Subcutaneous abdominal adipose tissue (tissue), 5 donors: Measurements from ENCODE around the gene MARCHF10.

Experiments used
- H3K27ac ChIP-seq: one replicate; pipeline ENCODE4 v1.7.0; 2013; ENCODE audit warnings: low read depth, mild to moderate bottlenecking, inconsistent platforms, low read length, moderate library complexity
- H3K27me3 ChIP-seq, 5 donors: one replicate each; pipeline ENCODE4 v1.7.0; 2013; ENCODE audit warnings: low read length in 5 of 5, inconsistent platforms in 1 of 5; ENCODE audit not compliant: control insufficient read depth in 5 of 5, insufficient read depth in 4 of 5
- H3K36me3 ChIP-seq, 5 donors: one replicate each; pipeline ENCODE4 v1.7.0; 2013; ENCODE audit warnings: low read length in 5 of 5; ENCODE audit not compliant: control insufficient read depth in 5 of 5, insufficient read depth in 5 of 5
- H3K4me1 ChIP-seq, 5 donors: one replicate each; pipeline ENCODE4 v1.7.0; 2013; ENCODE audit warnings: low read length in 5 of 5, mild to moderate bottlenecking in 3 of 5, moderate library complexity in 1 of 5; ENCODE audit not compliant: control insufficient read depth in 5 of 5, insufficient read depth in 5 of 5
- H3K4me3 ChIP-seq, 5 donors: one replicate each; pipeline ENCODE4 v1.7.0; 2013; ENCODE audit warnings: low read length in 5 of 5, low read depth in 1 of 5
- H3K9ac ChIP-seq, 5 donors: one replicate each; pipeline ENCODE4 v1.7.0; 2013; ENCODE audit warnings: low read length in 5 of 5, mild to moderate bottlenecking in 4 of 5, moderate library complexity in 3 of 5
- H3K9me3 ChIP-seq, 5 donors: one replicate each; pipeline ENCODE4 v1.7.0; 2013; ENCODE audit warnings: low read length in 5 of 5; ENCODE audit not compliant: control insufficient read depth in 5 of 5
- donor health status: healthy.
- donor health status: healthy.
- donor health status: healthy.
- donor health status: healthy.
- donor health status: healthy.

Gene MARCHF10

DNA sequence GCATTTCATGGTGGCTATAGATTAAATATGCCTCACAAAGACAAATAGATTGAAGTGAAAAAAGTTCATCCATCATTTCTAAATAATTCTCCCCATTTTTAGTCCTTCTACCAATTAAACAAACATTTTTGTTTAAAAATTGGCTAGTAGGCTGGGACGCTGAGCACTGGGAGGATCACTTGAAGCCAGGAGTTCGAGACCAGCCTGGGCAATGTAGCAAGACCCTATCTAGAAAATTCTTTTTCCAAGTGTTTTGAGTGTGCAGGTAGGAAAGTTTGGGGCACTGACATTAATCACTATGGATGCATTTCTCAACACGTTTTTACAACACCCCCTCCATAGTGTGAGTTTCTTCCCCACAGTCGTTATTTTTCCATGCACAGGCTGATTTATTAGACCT, 123.9 kb downstream of the MARCHF10 start:
- Histone ChIP-seq H3K9me3 (peaks cover 0 to 3% (median 0%) of the 10 kb centered on the region in 5 donors), H3K4me1 (no peaks in the 10 kb centered on the region), H3K9ac (no peak overlapping the region), H3K36me3 (peaks cover 0 to 23% (median 5%) of the 10 kb centered on the region in 5 donors), H3K27ac (no peak overlapping the region), H3K4me3 (no peak overlapping the region), H3K27me3 (no peaks in the 10 kb centered on the region)

DNA sequence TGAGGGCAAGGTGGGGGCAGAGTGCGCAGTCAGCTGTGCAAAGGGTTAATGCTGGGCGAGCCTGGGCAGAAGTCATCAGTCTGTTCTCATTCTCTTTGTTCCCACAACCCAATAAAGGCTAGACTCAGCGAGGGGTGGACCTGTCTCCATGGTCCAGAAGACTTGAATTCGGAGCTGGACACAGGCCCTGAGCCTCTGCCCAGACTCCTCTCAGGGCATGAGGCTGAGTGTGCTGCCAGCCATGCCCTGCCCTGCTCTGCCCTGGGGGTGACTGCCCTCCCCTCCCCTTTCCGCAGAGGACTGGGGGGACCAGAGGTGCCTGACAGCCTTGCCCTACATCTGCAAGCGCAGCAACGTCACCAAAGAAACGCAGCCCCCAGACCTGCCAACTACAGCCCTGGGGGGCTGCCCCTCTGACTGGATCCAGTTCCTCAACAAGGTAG, 126.2 kb downstream of the MARCHF10 start:
- Histone ChIP-seq H3K4me1 (peaks cover 0 to 1% (median 0%) of the 10 kb centered on the region in 5 donors), H3K4me3 (no peak overlapping the region), H3K9me3 (peaks cover 0 to 3% (median 0%) of the 10 kb centered on the region in 5 donors), H3K27me3 (peaks cover 0 to 3% (median 0%) of the 10 kb centered on the region in 5 donors), H3K9ac (no peak overlapping the region), H3K36me3 (peaks cover 0 to 23% (median 10%) of the 10 kb centered on the region in 5 donors), H3K27ac (no peak overlapping the region)

DNA sequence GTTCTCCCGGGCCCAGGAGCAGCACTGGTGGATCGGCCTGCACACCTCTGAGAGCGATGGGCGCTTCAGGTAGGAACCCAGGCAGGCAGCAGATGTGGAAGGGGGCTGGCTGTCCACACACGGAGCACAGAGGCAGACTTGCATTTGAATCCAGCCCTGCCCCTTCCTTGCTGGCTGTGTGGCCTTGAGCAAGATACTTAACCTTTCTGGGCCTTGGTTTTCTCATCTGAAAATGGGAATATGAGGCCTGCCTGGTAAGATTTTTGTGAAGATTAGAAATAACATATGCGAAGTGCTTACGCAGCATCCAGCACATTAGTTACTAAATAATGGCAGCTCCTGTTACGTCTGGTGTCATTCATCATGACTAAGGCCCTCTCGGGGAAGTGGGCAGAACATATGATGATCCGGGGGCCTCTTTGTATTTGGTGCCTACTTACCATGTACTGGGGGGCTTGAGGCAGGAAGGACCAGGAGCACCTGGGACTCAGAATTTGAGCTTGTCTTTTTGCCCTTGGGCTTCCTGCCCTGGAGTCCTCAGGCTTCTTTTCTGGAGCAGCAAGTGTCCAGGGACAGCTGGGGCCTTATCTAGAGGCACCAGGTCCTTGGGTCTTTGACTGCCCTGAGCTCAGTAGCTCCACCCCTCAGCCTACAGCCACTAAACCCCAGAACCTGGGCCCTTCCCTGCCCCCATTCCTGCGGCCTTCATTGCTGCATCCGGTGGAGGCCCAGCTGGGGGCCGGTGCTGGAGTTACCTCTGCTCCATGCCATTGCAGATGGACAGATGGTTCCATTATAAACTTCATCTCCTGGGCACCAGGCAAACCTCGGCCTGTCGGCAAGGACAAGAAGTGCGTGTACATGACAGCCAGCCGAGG, 126.8 kb downstream of the MARCHF10 start:
- no peak overlapping the region for H3K9ac ChIP-seq
- peaks cover 0 to 4% (median 0%) of the 10 kb centered on the region in 5 donors for H3K4me1 ChIP-seq
- no peak overlapping the region for H3K4me3 ChIP-seq

DNA sequence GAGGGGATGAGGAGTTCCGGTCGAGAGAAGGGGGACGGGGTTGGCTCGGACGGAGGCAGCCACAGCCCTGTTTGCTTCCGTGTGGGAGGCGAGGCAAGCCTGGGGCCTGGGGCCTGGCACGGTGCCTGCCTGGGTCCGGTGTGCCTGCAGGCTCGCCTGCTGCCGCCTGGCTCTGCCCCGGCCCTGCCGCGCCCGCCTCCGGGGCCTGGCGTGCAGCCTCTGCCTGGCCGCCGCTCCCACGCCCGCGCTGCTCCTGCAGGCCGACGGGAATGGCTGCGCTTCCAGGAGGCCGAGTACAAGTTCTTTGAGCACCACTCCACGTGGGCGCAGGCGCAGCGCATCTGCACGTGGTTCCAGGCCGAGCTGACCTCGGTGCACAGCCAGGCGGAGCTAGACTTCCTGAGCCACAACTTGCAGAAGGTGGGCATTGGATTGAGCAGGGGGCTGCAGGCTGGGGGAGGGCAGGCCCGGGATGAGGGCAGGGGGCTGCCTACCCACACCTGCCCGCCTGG, 127.5 kb downstream of the MARCHF10 start:
- Histone ChIP-seq H3K9me3 (no peaks in the 10 kb centered on the region), H3K36me3 (peaks cover 0 to 23% (median 10%) of the 10 kb centered on the region in 5 donors), H3K9ac (no peak overlapping the region), H3K27ac (no peak overlapping the region), H3K27me3 (peaks cover 0 to 3% (median 0%) of the 10 kb centered on the region in 5 donors), H3K4me3 (no peak overlapping the region), H3K4me1 (peaks cover 0 to 7% (median 1%) of the 10 kb centered on the region in 5 donors)

More for the DNA sequence above, 126.8 kb downstream of the MARCHF10 start:
- Histone ChIP-seq H3K9me3 (peaks cover 0 to 3% (median 0%) of the 10 kb centered on the region in 5 donors), H3K27ac (no peak overlapping the region), H3K27me3 (peaks cover 0 to 3% (median 0%) of the 10 kb centered on the region in 5 donors), H3K36me3 (peaks cover 0 to 23% (median 10%) of the 10 kb centered on the region in 5 donors)

DNA sequence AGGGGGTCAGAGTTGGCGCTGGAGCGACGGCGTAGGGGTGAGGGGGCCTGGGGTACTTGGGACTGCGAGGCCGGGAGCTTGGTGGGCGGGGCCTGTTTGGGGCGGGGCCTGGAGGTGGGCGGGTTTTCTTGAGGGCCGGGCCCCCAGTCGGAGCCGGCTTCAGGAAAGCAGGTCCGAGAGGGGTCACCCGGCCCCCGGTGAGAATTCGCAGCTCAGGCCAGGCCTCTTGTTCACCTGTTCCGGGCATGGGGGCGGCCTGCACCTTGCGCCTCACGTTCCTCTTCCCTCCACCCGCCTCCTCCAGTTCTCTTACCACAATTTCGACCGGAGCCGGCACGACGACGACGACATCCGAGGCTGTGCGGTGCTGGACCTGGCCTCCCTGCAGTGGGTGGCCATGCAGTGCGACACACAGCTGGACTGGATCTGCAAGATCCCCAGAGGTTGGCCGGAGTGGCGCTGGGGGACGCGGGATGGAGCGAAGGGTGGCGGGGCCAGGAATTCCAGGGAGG, 128.2 kb downstream of the MARCHF10 start:
- Histone ChIP-seq H3K36me3 (peaks cover 0 to 23% (median 10%) of the 10 kb centered on the region in 5 donors), H3K4me3 (no peak overlapping the region), H3K9me3 (no peaks in the 10 kb centered on the region), H3K9ac (no peak overlapping the region), H3K4me1 (peaks cover 1 to 14% (median 8%) of the 10 kb centered on the region in 5 donors), H3K27me3 (peaks cover 0 to 3% (median 0%) of the 10 kb centered on the region in 5 donors), H3K27ac (no peak overlapping the region)

DNA sequence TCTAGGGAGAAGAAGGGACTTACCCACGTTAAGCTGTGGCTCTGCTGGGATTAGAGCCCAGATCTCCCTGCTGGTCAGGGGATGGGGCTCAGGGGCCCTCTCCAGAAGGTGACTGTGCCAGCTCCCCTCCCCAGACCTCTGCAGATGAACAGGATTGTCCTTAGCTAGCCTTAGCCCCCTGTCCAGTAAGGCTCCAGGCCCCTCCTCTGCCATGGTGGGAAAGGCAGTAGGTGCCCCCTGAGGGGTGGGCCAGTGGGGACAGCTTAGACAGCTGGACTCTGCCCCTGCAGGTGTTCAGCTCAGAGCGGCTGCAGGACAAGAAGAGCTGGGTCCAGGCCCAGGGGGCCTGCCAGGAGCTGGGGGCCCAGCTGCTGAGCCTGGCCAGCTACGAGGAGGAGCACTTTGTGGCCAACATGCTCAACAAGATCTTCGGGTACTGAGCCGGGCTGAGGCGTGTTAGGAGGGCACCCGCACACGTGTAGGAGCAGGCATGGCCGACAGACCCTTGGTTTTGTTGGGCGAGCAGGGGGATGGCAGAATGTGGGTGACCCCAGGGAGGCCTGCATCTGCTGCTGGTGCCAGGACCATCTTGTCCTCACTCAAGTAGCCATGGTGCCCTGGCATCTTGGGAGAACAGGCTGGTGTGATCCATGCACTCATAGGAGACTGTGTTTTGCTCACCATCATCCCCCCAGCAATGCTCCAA, 129.7 kb downstream of the MARCHF10 start:
- Histone ChIP-seq H3K9me3 (no peaks in the 10 kb centered on the region), H3K4me1 (peaks cover 2 to 20% (median 12%) of the 10 kb centered on the region in 5 donors), H3K27me3 (peaks cover 0 to 3% (median 0%) of the 10 kb centered on the region in 5 donors), H3K36me3 (peaks cover 0 to 23% (median 10%) of the 10 kb centered on the region in 5 donors), H3K27ac (no peak overlapping the region), H3K4me3 (no peak overlapping the region), H3K9ac (no peak overlapping the region)

DNA sequence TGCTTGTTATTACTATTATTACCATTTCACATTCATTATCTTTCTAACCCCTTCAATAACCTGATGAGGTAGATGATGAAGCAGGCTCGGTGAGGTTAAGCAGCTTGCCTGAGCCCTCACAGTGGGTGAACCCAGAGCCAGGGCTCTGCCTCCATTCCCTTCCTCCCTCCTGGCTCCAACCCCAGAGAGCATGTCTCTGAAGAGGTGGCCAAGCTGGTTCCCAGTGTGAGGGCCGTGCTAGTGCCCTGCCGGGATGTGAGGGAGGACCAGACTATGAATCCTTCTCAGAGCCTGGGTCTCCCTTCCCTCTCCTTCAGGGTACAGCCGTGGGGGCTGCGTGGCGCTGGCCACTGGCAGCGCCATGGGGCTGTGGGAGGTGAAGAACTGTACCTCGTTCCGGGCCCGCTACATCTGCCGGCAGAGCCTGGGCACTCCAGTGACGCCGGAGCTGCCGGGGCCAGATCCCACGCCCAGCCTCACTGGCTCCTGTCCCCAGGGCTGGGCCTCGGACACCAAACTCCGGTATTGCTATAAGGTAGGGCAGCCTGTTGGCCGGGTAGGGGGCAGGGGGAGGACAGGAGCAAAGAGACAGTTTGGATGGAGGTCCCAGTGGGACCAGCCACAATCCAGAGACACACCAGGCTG, 131.0 kb downstream of the MARCHF10 start:
- H3K36me3 ChIP-seq, result peaks cover 0 to 20% (median 6%) of the 10 kb centered on the region in 5 donors
- no peak overlapping the region for H3K9ac ChIP-seq
- H3K4me1 ChIP-seq, result peaks cover 3 to 25% (median 17%) of the 10 kb centered on the region in 5 donors
- H3K4me3 ChIP-seq, result no peak overlapping the region
- H3K27ac ChIP-seq, result no peak overlapping the region
- no peaks in the 10 kb centered on the region for H3K9me3 ChIP-seq
- peaks cover 0 to 3% (median 0%) of the 10 kb centered on the region in 5 donors for H3K27me3 ChIP-seq

DNA sequence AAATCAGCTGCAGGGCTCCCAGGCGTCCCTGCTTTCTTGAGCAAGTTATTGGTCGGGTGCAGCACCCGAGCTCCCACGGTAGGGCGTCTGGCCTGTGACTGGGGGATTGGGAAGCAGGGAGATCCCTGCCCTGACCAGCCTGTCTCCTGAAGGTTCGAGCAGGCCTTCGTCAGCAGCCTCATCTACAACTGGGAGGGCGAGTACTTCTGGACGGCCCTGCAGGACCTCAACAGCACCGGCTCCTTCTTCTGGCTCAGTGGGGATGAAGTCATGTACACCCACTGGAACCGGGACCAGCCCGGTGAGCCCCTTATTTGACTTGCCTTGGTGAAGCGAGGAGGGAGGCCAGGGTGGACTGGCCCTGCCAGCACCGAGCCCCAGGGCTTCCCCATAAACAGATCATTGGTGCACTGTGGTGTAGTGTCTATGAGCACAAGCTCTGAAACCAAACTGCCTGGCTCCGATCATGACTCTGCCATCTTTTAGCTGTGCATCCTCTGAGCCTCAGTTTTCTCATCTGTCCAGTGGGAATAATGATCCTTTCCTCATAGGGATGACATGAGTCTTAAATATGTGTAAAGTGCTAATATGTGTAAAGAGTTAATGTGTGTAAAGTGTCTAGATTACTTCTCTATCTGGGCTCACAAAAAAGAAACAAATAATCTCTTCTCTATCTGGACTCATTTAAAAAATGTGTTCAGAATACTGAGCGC, 131.7 kb downstream of the MARCHF10 start:
- H3K4me3 ChIP-seq, result no peak overlapping the region
- no peak overlapping the region for H3K27ac ChIP-seq
- no peak overlapping the region for H3K9ac ChIP-seq
- H3K27me3 ChIP-seq, result peaks cover 0 to 3% (median 0%) of the 10 kb centered on the region in 5 donors
- H3K36me3 ChIP-seq, result peaks cover 0 to 15% (median 5%) of the 10 kb centered on the region in 5 donors
- peaks cover 4 to 30% (median 24%) of the 10 kb centered on the region in 5 donors for H3K4me1 ChIP-seq
- H3K9me3 ChIP-seq, result no peaks in the 10 kb centered on the region

DNA sequence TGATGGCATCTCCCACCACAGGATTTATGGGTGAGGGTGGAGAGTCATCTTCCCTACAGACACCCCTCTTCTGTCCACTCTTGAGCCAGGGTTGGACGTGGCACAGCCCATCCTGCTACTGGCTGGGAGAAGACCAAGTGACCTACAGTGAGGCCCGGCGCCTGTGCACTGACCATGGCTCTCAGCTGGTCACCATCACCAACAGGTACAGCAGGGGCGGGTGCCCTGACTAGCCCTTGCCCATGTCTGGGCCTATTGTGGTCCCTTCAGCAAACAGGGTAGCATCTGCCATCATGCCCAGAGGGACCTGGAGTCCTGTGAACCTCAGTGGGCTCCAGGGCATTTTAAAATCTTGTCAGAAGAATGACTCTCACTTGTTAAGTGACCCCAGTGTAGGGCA, 132.4 kb downstream of the MARCHF10 start:
- Histone ChIP-seq H3K4me1 (peaks cover 4 to 30% (median 25%) of the 10 kb centered on the region in 5 donors), H3K27me3 (peaks cover 0 to 3% (median 0%) of the 10 kb centered on the region in 5 donors), H3K27ac (no peak overlapping the region), H3K36me3 (peaks cover 0 to 8% (median 5%) of the 10 kb centered on the region in 5 donors), H3K9me3 (no peaks in the 10 kb centered on the region), H3K9ac (no peak overlapping the region), H3K4me3 (no peak overlapping the region)
